Vagina (tissue), 2 donors: ENCODE measurements around the gene MAPK1. TPM values are rescaled to one million over a fixed set of nuclear protein-coding genes. Genes with fewer than 3 reads are reported as not detected.
"Not testable (repeated sequence)": the region's sequence is repeated elsewhere in the genome, so short reads cannot be mapped to it uniquely, and the experiment has no call there.

Source experiments
- DNase-seq, 2 donors: peaks; one replicate each; pipeline ENCODE4 v3.0.0-alpha.2; 2017; ENCODE audit errors: extremely low spot score in 2 of 2
- H3K27ac ChIP-seq: fragments of 200-600 bp; sonication (generic); one replicate; pipeline ENCODE4 v1.5.1; 2019
- H3K27me3 ChIP-seq: fragments of 200-600 bp; sonication (generic); one replicate; pipeline ENCODE4 v1.5.1; 2019
- H3K36me3 ChIP-seq, 2 donors: fragments of 200-600 bp; sonication (generic); one replicate each; pipeline ENCODE4 v1.5.1; 2017 to 2019
- H3K4me1 ChIP-seq: fragments of 200-600 bp; sonication (generic); one replicate; pipeline ENCODE4 v1.5.1; 2019
- H3K4me3 ChIP-seq, 2 donors: fragments of 200-600 bp; sonication (generic); 1 replicate in 1 of 2; 2 replicates in 1 of 2; pipeline ENCODE4 v1.5.1; 2016 to 2019
- H3K9me3 ChIP-seq: fragments of 200-600 bp; sonication (generic); one replicate; pipeline ENCODE4 v1.5.1; 2019
- CTCF ChIP-seq, 3 experiments: fragments of 450-650 bp in 2 of 3; fragments of 200-600 bp in 1 of 3; sonication (generic) in 1 of 3; IDR thresholded peaks; one replicate each; pipeline ENCODE4 v1.5.1; 2017 to 2019; ENCODE audit warnings: antibody characterized with exemption in 3 of 3, mild to moderate bottlenecking in 2 of 3, moderate library complexity in 2 of 3
- POLR2A ChIP-seq, 2 donors: fragments of 450-650 bp; IDR thresholded peaks; one replicate each; pipeline ENCODE4 v1.6.1; 2017; ENCODE audit warnings: antibody characterized with exemption in 2 of 2, mild to moderate bottlenecking in 2 of 2, moderate library complexity in 2 of 2
- POLR2AphosphoS5 ChIP-seq, 2 donors: sonication (generic); formaldehyde crosslinking; IDR thresholded peaks; one replicate each; pipeline ENCODE4 v1.9.0; 2017; ENCODE audit warnings: antibody characterized with exemption in 2 of 2, mild to moderate bottlenecking in 2 of 2, low read depth in 1 of 2; ENCODE audit not compliant: insufficient read depth in 1 of 2
- intact Hi-C: fragments of 100-400 bp; cut with DNase I; formaldehyde crosslinking; loops from one replicate; pipeline ENCODE4 v1.15.1; 2023
- total RNA-seq: library from RNA; depleted of rRNA; stranded (reverse); fragments of >200 nt; gene quantifications from one replicate; pipeline ENCODE4 v1.2.3, GENCODE V29; 2016

Gene MAPK1
- total RNA-seq, 1 donor from 2014 or later: 44.9 TPM

GRCh38 chr22:21754523-21754922 lies 112.9 kb downstream of the MAPK1 start:
- intact Hi-C loops: no loop called here

GRCh38 chr22:21753374-21754111 lies 113.9 kb downstream of the MAPK1 start:
- DNase-seq: no peak
- no peaks in the 10 kb centered on the region for H3K27me3 ChIP-seq
- peaks cover 19% of the 10 kb centered on the region for H3K4me1 ChIP-seq
- no peak overlapping the region for H3K27ac ChIP-seq
- TF ChIP-seq CTCF (IDR thresholded peaks at IDR 0.05) (no peak), POLR2AphosphoS5 (IDR thresholded peaks at IDR 0.05; ENCODE audit: insufficient read depth in 1 of 2, low read depth in 1 of 2) (no peak), POLR2A (IDR thresholded peaks at IDR 0.05) (no peak)
- H3K4me3 ChIP-seq: no peak overlapping the region
- no peaks in the 10 kb centered on the region for H3K36me3 ChIP-seq
- no peaks in the 10 kb centered on the region for H3K9me3 ChIP-seq
- intact Hi-C loops: no loop called here

More at GRCh38 chr22:21754523-21754922, 112.9 kb downstream of the MAPK1 start:
- no peaks in the 10 kb centered on the region for H3K36me3 ChIP-seq
- TF ChIP-seq POLR2A (IDR thresholded peaks at IDR 0.05): no peak
- no peak for TF ChIP-seq CTCF (IDR thresholded peaks at IDR 0.05)
- TF ChIP-seq POLR2AphosphoS5 (IDR thresholded peaks at IDR 0.05; ENCODE audit: insufficient read depth in 1 of 2, low read depth in 1 of 2): no peak
- peak overlapping the region in 1 of 2 donors; percentile 21 for H3K4me3 ChIP-seq
- H3K27ac ChIP-seq: peak overlapping the region; percentile 9
- H3K27me3 ChIP-seq: no peaks in the 10 kb centered on the region
- no peak for DNase-seq
- no peaks in the 10 kb centered on the region for H3K9me3 ChIP-seq
- H3K4me1 ChIP-seq: peaks cover 19% of the 10 kb centered on the region

GRCh38 chr22:21752276-21752675 lies 115.2 kb downstream of the MAPK1 start:
- intact Hi-C loops: no loop called here
- Histone ChIP-seq H3K27me3 (no peaks in the 10 kb centered on the region), H3K4me3 (no peak overlapping the region), H3K27ac (no peak overlapping the region), H3K36me3 (no peaks in the 10 kb centered on the region), H3K4me1 (peaks cover 19% of the 10 kb centered on the region), H3K9me3 (no peaks in the 10 kb centered on the region)
- no peak for TF ChIP-seq POLR2AphosphoS5 (IDR thresholded peaks at IDR 0.05; ENCODE audit: insufficient read depth in 1 of 2, low read depth in 1 of 2)
- no peak for TF ChIP-seq POLR2A (IDR thresholded peaks at IDR 0.05)
- TF ChIP-seq CTCF (IDR thresholded peaks at IDR 0.05): no peak
- no peak for DNase-seq

GRCh38 chr22:21745948-21746347 lies 121.5 kb downstream of the MAPK1 start:
- DNase-seq: no peak
- no peaks in the 10 kb centered on the region for H3K9me3 ChIP-seq
- no peak overlapping the region for H3K27ac ChIP-seq
- no peaks in the 10 kb centered on the region for H3K4me1 ChIP-seq
- no peak overlapping the region for H3K4me3 ChIP-seq
- H3K27me3 ChIP-seq: no peaks in the 10 kb centered on the region
- TF ChIP-seq POLR2A (IDR thresholded peaks at IDR 0.05) (no peak), POLR2AphosphoS5 (IDR thresholded peaks at IDR 0.05; ENCODE audit: insufficient read depth in 1 of 2, low read depth in 1 of 2) (no peak), CTCF (IDR thresholded peaks at IDR 0.05) (no peak)
- H3K36me3 ChIP-seq: no peaks in the 10 kb centered on the region
- intact Hi-C loops: no loop called here

- H3K4me3 ChIP-seq, H3K27ac ChIP-seq, H3K4me1 ChIP-seq, intact Hi-C loops, H3K36me3 ChIP-seq, DNase-seq, H3K27me3 ChIP-seq, H3K9me3 ChIP-seq: not testable (repeated sequence)
These were observed 122.5 kb downstream of the MAPK1 start for GRCh38 chr22:21744917-21745316.
